ENCODE results near the gene PPFIBP2.

- TF ChIP-seq ZNF274 (IDR thresholded peaks at IDR 0.05; ENCODE audit: low read depth, low read length) (no peak), SUZ12 (IDR thresholded peaks at IDR 0.05; ENCODE audit: extremely low read depth, insufficient read depth, insufficient read length) (no peak)
These were observed 65.6 kb downstream of the PPFIBP2 start for GRCh38 chr11:7579361-7579791.

Measured in NT2/D1 (cell line).